ENCODE data around the gene ZBTB21. TPM values are rescaled to one million over a fixed set of nuclear protein-coding genes. Genes with fewer than 3 reads are reported as not detected.

Gene ZBTB21
- total RNA-seq, 2 experiments from 2014 or later: 20.3 to 27.2 TPM

GRCh38 chr21:41972511-41973205, 37.5 kb downstream of the ZBTB21 start:
- Mint-ChIP-seq H3K4me1 (peaks cover 14% of the 10 kb centered on the region), H3K9me3 (no peaks in the 10 kb centered on the region), H3K27ac (no peak overlapping the region), H3K27me3 (no peaks in the 10 kb centered on the region), H3K36me3 (no peaks in the 10 kb centered on the region), H3K4me3 (no peak overlapping the region)
- ATAC-seq (ENCODE audit: low read depth) (no peak), DNase-seq (peak; percentile 19)
- POLR2A ChIA-PET: interaction anchor here (0.7 kb wide), 1 partner anchor 94 kb away, joined by 3 read pairs; the partner anchor contains the start of gene PRDM15

- Mint-ChIP-seq H3K27me3 (no peaks in the 10 kb centered on the region), H3K36me3 (no peaks in the 10 kb centered on the region), H3K9me3 (no peaks in the 10 kb centered on the region), H3K4me1 (peaks cover 14% of the 10 kb centered on the region), H3K27ac (no peak overlapping the region), H3K4me3 (no peak overlapping the region)
- DNase-seq: no peak
- POLR2A ChIA-PET: interaction anchor here (0.7 kb wide), 1 partner anchor 93 kb away, joined by 3 read pairs; the partner anchor contains the start of gene PRDM15
- ATAC-seq (ENCODE audit: low read depth): no peak
Measured at GRCh38 chr21:41971891-41972290, 38.3 kb downstream of the ZBTB21 start.

- DNase-seq (no peak), ATAC-seq (ENCODE audit: low read depth) (no peak)
- Mint-ChIP-seq H3K9me3 (no peaks in the 10 kb centered on the region), H3K4me3 (no peak overlapping the region), H3K4me1 (peaks cover 14% of the 10 kb centered on the region), H3K27me3 (no peaks in the 10 kb centered on the region), H3K27ac (no peak overlapping the region), H3K36me3 (no peaks in the 10 kb centered on the region)
- POLR2A ChIA-PET: no interaction called here
Measured at GRCh38 chr21:41970751-41971653, 39.2 kb downstream of the ZBTB21 start.

GRCh38 chr21:41970106-41970391, 40.1 kb downstream of the ZBTB21 start:
- Mint-ChIP-seq H3K36me3 (no peaks in the 10 kb centered on the region), H3K9me3 (no peaks in the 10 kb centered on the region), H3K4me1 (peaks cover 14% of the 10 kb centered on the region), H3K27me3 (peaks cover 2% of the 10 kb centered on the region), H3K27ac (no peak overlapping the region), H3K4me3 (no peak overlapping the region)
- ATAC-seq (ENCODE audit: low read depth) (no peak), DNase-seq (no peak)
- POLR2A ChIA-PET: no interaction called here

- no peaks in the 10 kb centered on the region for H3K4me1 Mint-ChIP-seq
- H3K36me3 Mint-ChIP-seq: no peaks in the 10 kb centered on the region
- no peak overlapping the region for H3K27ac Mint-ChIP-seq
- peaks cover 5% of the 10 kb centered on the region for H3K27me3 Mint-ChIP-seq
- ATAC-seq (ENCODE audit: low read depth) (no peak), DNase-seq (no peak)
- H3K4me3 Mint-ChIP-seq: no peak overlapping the region
- POLR2A ChIA-PET: no interaction called here
- no peaks in the 10 kb centered on the region for H3K9me3 Mint-ChIP-seq
Measured at GRCh38 chr21:41967708-41968107, 42.5 kb downstream of the ZBTB21 start.

GRCh38 chr21:41966872-41967621, 43.1 kb downstream of the ZBTB21 start:
- Mint-ChIP-seq H3K36me3 (no peaks in the 10 kb centered on the region), H3K4me3 (no peak overlapping the region), H3K27ac (no peak overlapping the region), H3K9me3 (no peaks in the 10 kb centered on the region), H3K4me1 (peaks cover under 1% of the 10 kb centered on the region), H3K27me3 (peaks cover 8% of the 10 kb centered on the region)
- DNase-seq (no peak), ATAC-seq (ENCODE audit: low read depth) (no peak)
- POLR2A ChIA-PET: no interaction called here

GRCh38 chr21:41966041-41966833, 43.9 kb downstream of the ZBTB21 start:
- ATAC-seq (ENCODE audit: low read depth) (no peak), DNase-seq (no peak)
- Mint-ChIP-seq H3K36me3 (no peaks in the 10 kb centered on the region), H3K27me3 (peaks cover 13% of the 10 kb centered on the region), H3K27ac (no peak overlapping the region), H3K4me1 (peaks cover 9% of the 10 kb centered on the region), H3K4me3 (no peak overlapping the region), H3K9me3 (no peaks in the 10 kb centered on the region)
- POLR2A ChIA-PET: no interaction called here

- no peak for DNase-seq
- no peaks in the 10 kb centered on the region for H3K36me3 Mint-ChIP-seq
- H3K9me3 Mint-ChIP-seq: no peaks in the 10 kb centered on the region
Measured at GRCh38 chr21:41965461-41966013, 44.6 kb downstream of the ZBTB21 start.

GRCh38 chr21:41965045-41965444, 45.1 kb downstream of the ZBTB21 start:
- no peaks in the 10 kb centered on the region for H3K9me3 Mint-ChIP-seq
- POLR2A ChIA-PET: no interaction called here
- DNase-seq: no peak
- no peaks in the 10 kb centered on the region for H3K36me3 Mint-ChIP-seq
- H3K27ac Mint-ChIP-seq: no peak overlapping the region
- no peak overlapping the region for H3K4me3 Mint-ChIP-seq
- H3K4me1 Mint-ChIP-seq: peaks cover 11% of the 10 kb centered on the region
- H3K27me3 Mint-ChIP-seq: peaks cover 15% of the 10 kb centered on the region
- ATAC-seq (ENCODE audit: low read depth): no peak

More at GRCh38 chr21:41965461-41966013, 44.6 kb downstream of the ZBTB21 start:
- H3K27me3 Mint-ChIP-seq: peaks cover 15% of the 10 kb centered on the region
- no peak overlapping the region for H3K27ac Mint-ChIP-seq
- ATAC-seq (ENCODE audit: low read depth): no peak
- POLR2A ChIA-PET: no interaction called here
- no peak overlapping the region for H3K4me3 Mint-ChIP-seq
- peaks cover 11% of the 10 kb centered on the region for H3K4me1 Mint-ChIP-seq

- no peak for ATAC-seq (ENCODE audit: low read depth)
- Mint-ChIP-seq H3K4me3 (no peak overlapping the region), H3K27ac (no peak overlapping the region), H3K9me3 (no peaks in the 10 kb centered on the region), H3K4me1 (peaks cover 11% of the 10 kb centered on the region), H3K36me3 (no peaks in the 10 kb centered on the region), H3K27me3 (peaks cover 15% of the 10 kb centered on the region)
- DNase-seq: no peak
- POLR2A ChIA-PET: no interaction called here
Measured at GRCh38 chr21:41964171-41964570, 46.0 kb downstream of the ZBTB21 start.

GRCh38 chr21:41962425-41962966, 47.7 kb downstream of the ZBTB21 start:
- H3K9me3 Mint-ChIP-seq: no peaks in the 10 kb centered on the region
- H3K36me3 Mint-ChIP-seq: no peaks in the 10 kb centered on the region
- H3K4me1 Mint-ChIP-seq: peaks cover 11% of the 10 kb centered on the region
- H3K4me3 Mint-ChIP-seq: no peak overlapping the region
- POLR2A ChIA-PET: no interaction called here
- peaks cover 15% of the 10 kb centered on the region for H3K27me3 Mint-ChIP-seq
- H3K27ac Mint-ChIP-seq: no peak overlapping the region
- ATAC-seq (ENCODE audit: low read depth) (no peak), DNase-seq (no peak)

- Mint-ChIP-seq H3K4me1 (peaks cover 15% of the 10 kb centered on the region), H3K9me3 (no peaks in the 10 kb centered on the region), H3K36me3 (no peaks in the 10 kb centered on the region), H3K27ac (no peak overlapping the region), H3K4me3 (peak overlapping the region; percentile 31), H3K27me3 (peaks cover 15% of the 10 kb centered on the region)
- no peak for DNase-seq
- no peak for ATAC-seq (ENCODE audit: low read depth)
- POLR2A ChIA-PET: no interaction called here
Measured at GRCh38 chr21:41961753-41962152, 48.4 kb downstream of the ZBTB21 start.

Data from activated naive CD8-positive, alpha-beta T cell treated with anti-CD3 and anti-CD28 coated beads, Interleukin-2, amount 10 ng/mL, durations not matched to agents 7 days and 5 days (primary cell).